DMS79 (cell line): Measurements from ENCODE around the gene TTLL3.

ENCODE experiments used
- DNase-seq: peaks from one replicate; lab custom pipeline; 2025; lab: John Stamatoyannopoulos, UW

Gene TTLL3

GRCh38 chr3:9807981-9808344 is 2.1 kb upstream of the TTLL3 start:
- DNase-seq = no peak

- no peak for DNase-seq
Observed at GRCh38 chr3:9808345-9809037, 1.6 kb upstream of the TTLL3 start.

GRCh38 chr3:9809239-9809614 is 835 bp upstream of the TTLL3 start:
- DNase-seq = no peak

- no peak for DNase-seq
Observed at GRCh38 chr3:9810433-9810770, 340 bp downstream of the TTLL3 start.

- DNase-seq = no peak
Observed at GRCh38 chr3:9810846-9811245, 784 bp downstream of the TTLL3 start.

GRCh38 chr3:9812870-9813483 is 2.9 kb downstream of the TTLL3 start:
- no peak for DNase-seq

GRCh38 chr3:9815986-9816385 is 5.9 kb downstream of the TTLL3 start:
- DNase-seq = no peak

- no peak for DNase-seq
Observed at GRCh38 chr3:9817436-9817835, 7.4 kb downstream of the TTLL3 start.

GRCh38 chr3:9818666-9819335 is 8.7 kb downstream of the TTLL3 start:
- DNase-seq = no peak

- no peak for DNase-seq
Observed at GRCh38 chr3:9820543-9820942, 10.5 kb downstream of the TTLL3 start.

GRCh38 chr3:9820946-9821345 is 10.9 kb downstream of the TTLL3 start:
- DNase-seq = no peak

- no peak for DNase-seq
Observed at GRCh38 chr3:9825451-9826040, 15.5 kb downstream of the TTLL3 start.

GRCh38 chr3:9826815-9827573 is 16.9 kb downstream of the TTLL3 start:
- no peak for DNase-seq

GRCh38 chr3:9828801-9829755 is 19.0 kb downstream of the TTLL3 start:
- no peak for DNase-seq

- DNase-seq = no peak
Observed at GRCh38 chr3:9831253-9831652, 21.2 kb downstream of the TTLL3 start.

GRCh38 chr3:9833078-9833477 is 23.0 kb downstream of the TTLL3 start:
- no peak for DNase-seq

- no peak for DNase-seq
Observed at GRCh38 chr3:9834520-9835380, 24.7 kb downstream of the TTLL3 start.

GRCh38 chr3:9837701-9838582 is 27.9 kb downstream of the TTLL3 start:
- no peak for DNase-seq

GRCh38 chr3:9838856-9839255 is 28.8 kb downstream of the TTLL3 start:
- no peak for DNase-seq
